B cell (primary cell): ENCODE results near the gene CACNA2D3. TPM values are rescaled to one million over a fixed set of nuclear protein-coding genes. Genes with fewer than 3 reads are reported as not detected.

ENCODE experiments used
- ATAC-seq: fragments of 200-7000 bp; cut with Tn5 transposase; one replicate; pipeline ENCODE4 v1.10.0; 2021; ENCODE audit warnings: low read depth, mild to moderate bottlenecking, moderate number of reproducible peaks, moderate library complexity
- CTCF ChIA-PET: fragments of 350-600 bp; sonication (Branson Sonifier 250); formaldehyde crosslinking; loops from one replicate; lab custom pipeline; 2021; ENCODE audit warnings: antibody characterized with exemption, inconsistent platforms; lab: Charles Lee
- POLR2A ChIA-PET: fragments of 350-600 bp; sonication (Branson Sonifier 250); formaldehyde crosslinking; loops from one replicate; lab custom pipeline; 2021; ENCODE audit warnings: antibody characterized with exemption; lab: Charles Lee
- DNase-seq: peaks from one replicate; pipeline ENCODE4 v3.0.0; 2013
- H2AFZ ChIP-seq: 2 replicates; pipeline ENCODE4 v1.6.1; 2012; ENCODE audit warnings: mild to moderate bottlenecking, low read depth, low read length; ENCODE audit not compliant: insufficient read depth, poor library complexity, severe bottlenecking
- H3K27ac ChIP-seq, 2 donors: 1 replicate in 1 of 2; 2 replicates in 1 of 2; pipeline ENCODE4 v1.5.1; 2012 to 2013; ENCODE audit warnings: low read length in 2 of 2, mild to moderate bottlenecking in 2 of 2, moderate library complexity in 1 of 2
- H3K27me3 ChIP-seq, 4 experiments: fragments of 200-600 bp in 1 of 4; sonication (generic) in 1 of 4; replicated peaks in 1 of 4; 1 replicate in 2 of 4; 2 replicates in 2 of 4; pipeline versions ENCODE4 v1.6.1 to v1.7.0; 2013 to 2016; ENCODE audit warnings: low read length in 3 of 4, mild to moderate bottlenecking in 2 of 4, mixed read lengths in 1 of 4, moderate library complexity in 1 of 4; ENCODE audit not compliant: insufficient read depth in 4 of 4, control insufficient read depth in 3 of 4; ENCODE audit errors: control extremely low read depth in 1 of 4
- H3K36me3 ChIP-seq, 2 experiments: replicated peaks in 1 of 2; 1 replicate in 1 of 2; 2 replicates in 1 of 2; pipeline versions ENCODE4 v1.6.1 to v1.7.1; 2013; ENCODE audit warnings: low read length in 1 of 2; ENCODE audit not compliant: insufficient read depth in 2 of 2, control insufficient read depth in 1 of 2; ENCODE audit errors: control extremely low read depth in 1 of 2, extremely low read depth in 1 of 2
- H3K4me1 ChIP-seq, 2 donors: fragments of 200-600 bp in 1 of 2; sonication (generic) in 1 of 2; 1 replicate in 1 of 2; 2 replicates in 1 of 2; pipeline versions ENCODE4 v1.5.1 to v1.6.1; 2013 to 2017; ENCODE audit warnings: low read length in 2 of 2; ENCODE audit not compliant: control insufficient read depth in 2 of 2, insufficient read depth in 2 of 2
- H3K4me2 ChIP-seq: replicated peaks from 2 replicates; pipeline ENCODE3; 2012; ENCODE audit warnings: mild to moderate bottlenecking, low read depth, low read length; ENCODE audit not compliant: poor library complexity, severe bottlenecking
- H3K4me3 ChIP-seq, 5 experiments: fragments of 200-600 bp in 1 of 5; sonication (generic) in 1 of 5; 1 replicate in 3 of 5; 2 replicates in 2 of 5; pipeline versions ENCODE4 v1.5.1 to v1.7.0; 2011 to 2016; ENCODE audit warnings: low read length in 4 of 5, mild to moderate bottlenecking in 4 of 5, low read depth in 2 of 5, control low read depth in 1 of 5, moderate library complexity in 1 of 5; ENCODE audit not compliant: insufficient read depth in 1 of 5; ENCODE audit errors: control extremely low read depth in 1 of 5, extremely low read depth in 1 of 5
- H3K79me2 ChIP-seq: fragments of 200-600 bp; sonication (generic); one replicate; pipeline ENCODE4 v1.6.0; 2016; ENCODE audit warnings: low read length; ENCODE audit not compliant: control insufficient read depth, insufficient read depth
- H3K9ac ChIP-seq: fragments of 200-600 bp; sonication (generic); 2 replicates; pipeline ENCODE4 v1.6.1; 2017; ENCODE audit warnings: mild to moderate bottlenecking, low read length, moderate library complexity
- H3K9me3 ChIP-seq, 3 donors: one replicate each; pipeline versions ENCODE4 v1.6.1 to v1.7.1; 2013; ENCODE audit warnings: low read length in 2 of 3; ENCODE audit not compliant: control insufficient read depth in 2 of 3, insufficient read depth in 1 of 3; ENCODE audit errors: control extremely low read depth in 1 of 3
- H4K20me1 ChIP-seq: 2 replicates; pipeline ENCODE4 v1.6.0; 2012; ENCODE audit warnings: mild to moderate bottlenecking, low read length; ENCODE audit not compliant: insufficient read depth, control insufficient read depth, poor library complexity, severe bottlenecking
- H3K27ac Mint-ChIP-seq: one replicate; pipeline ENCODE4 v1.8.0; 2021; ENCODE audit warnings: mixed read lengths
- H3K27me3 Mint-ChIP-seq: one replicate; pipeline ENCODE4 v1.8.0; 2021; ENCODE audit warnings: mixed read lengths
- H3K4me1 Mint-ChIP-seq: one replicate; pipeline ENCODE4 v1.8.0; 2021; ENCODE audit warnings: mixed read lengths
- H3K4me3 Mint-ChIP-seq: one replicate; pipeline ENCODE4 v1.8.0; 2021; ENCODE audit warnings: mixed read lengths
- H3K9me3 Mint-ChIP-seq: one replicate; pipeline ENCODE4 v1.8.0; 2022; ENCODE audit warnings: mixed read lengths; ENCODE audit not compliant: insufficient read depth
- CTCF ChIP-seq: fragments of 200-600 bp; IDR thresholded peaks from one replicate; pipeline ENCODE4 v1.8.0; 2022; ENCODE audit warnings: antibody characterized with exemption, mild to moderate bottlenecking
- EZH2 ChIP-seq: IDR thresholded peaks from 2 replicates; pipeline ENCODE4 v1.6.1; 2012; ENCODE audit warnings: borderline replicate concordance, low read depth, mild to moderate bottlenecking, moderate library complexity, low read length; ENCODE audit not compliant: insufficient read depth, poor library complexity, severe bottlenecking
- WGBS: methylation state at CpG from one replicate; pipeline ENCODE4 v1.1.5; 2013; ENCODE audit warnings: missing lambda C conversion rate; ENCODE audit not compliant: insufficient coverage; 5-methylcytosine and 5-hydroxymethylcytosine counted together
- intact Hi-C: fragments of 100-400 bp; cut with micrococcal nuclease; formaldehyde crosslinking; loops from one replicate; pipeline ENCODE4 v1.10.0; 2022
- polyA plus RNA-seq: library from polyadenylated mRNA; depleted of rRNA; stranded (reverse); fragments of >200 nt; gene quantifications from 2 replicates; pipeline ENCODE4 v1.2.3, GENCODE V29; 2012
- total RNA-seq, 2 donors: library from RNA; stranded (reverse); fragments of 120-200 nt in 1 of 2; gene quantifications; 1 replicate in 1 of 2; 2 replicates in 1 of 2; pipeline versions ENCODE4 v1.2.3 to v1.2.4, GENCODE V29; 2013 to 2022

CACNA2D3 gene
- total and polyA plus RNA-seq, 2 donors (not counting 1 experiment from before 2014, with no cell fraction given) = not detected

- ChIA-PET CTCF (no interaction called here), POLR2A (no interaction called here)
- Histone ChIP-seq H3K4me1 (no peaks in the 10 kb centered on the region), H3K27ac (no peak overlapping the region), H3K36me3 (no peaks in the 10 kb centered on the region), H3K9me3 (no peaks in the 10 kb centered on the region), H4K20me1 (no peaks in the 10 kb centered on the region), H2AFZ (no peak overlapping the region), H3K27me3 (no peaks in the 10 kb centered on the region), H3K4me2 (no peak overlapping the region), H3K79me2 (no peaks in the 10 kb centered on the region), H3K4me3 (no peak overlapping the region), H3K9ac (no peak overlapping the region)
- WGBS = 60% methylated on average over 1 of the region's 3 CpGs
- H3K4me1 Mint-ChIP-seq = no peaks in the 10 kb centered on the region
- DNase-seq = no peak
- TF ChIP-seq EZH2 (no peak), CTCF (no peak)
- H3K27me3 Mint-ChIP-seq = peaks cover 3% of the 10 kb centered on the region
- H3K27ac Mint-ChIP-seq = no peak overlapping the region
- no peaks in the 10 kb centered on the region for H3K9me3 Mint-ChIP-seq
- no peak for ATAC-seq
- no peak overlapping the region for H3K4me3 Mint-ChIP-seq
- intact Hi-C loops = no loop called here
Observed at GRCh38 chr3:54882129-54882833, 759.9 kb downstream of the CACNA2D3 start.

- no peak for DNase-seq
- H3K27me3 Mint-ChIP-seq = no peaks in the 10 kb centered on the region
- Histone ChIP-seq H2AFZ (no peak overlapping the region), H4K20me1 (no peaks in the 10 kb centered on the region), H3K4me1 (no peaks in the 10 kb centered on the region), H3K4me3 (no peak overlapping the region), H3K27ac (no peak overlapping the region), H3K9me3 (peaks cover 0 to 13% (median 0%) of the 10 kb centered on the region in 3 donors), H3K79me2 (no peaks in the 10 kb centered on the region), H3K9ac (no peak overlapping the region), H3K4me2 (no peak overlapping the region), H3K27me3 (no peaks in the 10 kb centered on the region), H3K36me3 (no peaks in the 10 kb centered on the region)
- H3K27ac Mint-ChIP-seq = no peak overlapping the region
- ChIA-PET POLR2A (no interaction called here), CTCF (no interaction called here)
- no peak for ATAC-seq
- TF ChIP-seq EZH2 = no peak
- TF ChIP-seq CTCF = no peak
- H3K4me3 Mint-ChIP-seq = no peak overlapping the region
- intact Hi-C loops = no loop called here
- no peaks in the 10 kb centered on the region for H3K4me1 Mint-ChIP-seq
- no peaks in the 10 kb centered on the region for H3K9me3 Mint-ChIP-seq
- 98% methylated on average over 8 of the region's 9 CpGs for WGBS
Observed at GRCh38 chr3:54888162-54888561, 765.8 kb downstream of the CACNA2D3 start.
